T-helper 2 cell treated with Interferon-gamma antibody and Interleukin-4, amounts not matched to agents 100 ng/mL and 5 ng/mL, for 36 hours (primary cell): ENCODE results near the gene MGLL. TPM values are rescaled to one million over a fixed set of nuclear protein-coding genes. Genes with fewer than 3 reads are reported as not detected.
"Not testable (repeated sequence)": the region's sequence is repeated elsewhere in the genome, so short reads cannot be mapped to it uniquely, and the experiment has no call there.

Experiments used
- intact Hi-C: fragments of 100-400 bp; cut with micrococcal nuclease; formaldehyde crosslinking; loops from one replicate; pipeline ENCODE4 v1.15.1; 2023
- total RNA-seq: library from RNA; stranded (reverse); gene quantifications from 2 replicates; pipeline ENCODE4 v1.2.3, GENCODE V29; 2022

Gene MGLL
- total RNA-seq, 1 donor from 2014 or later = 3.8 TPM

- intact Hi-C loops = loop anchor here (5.0 kb wide), 1 partner anchor 115 kb away; no protein-coding TSS in a partner anchor
Measured at GRCh38 chr3:127692501-127693335, 129.6 kb downstream of the MGLL start.

- intact Hi-C loops = loop anchor here (5.0 kb wide), 1 partner anchor 115 kb away; no protein-coding TSS in a partner anchor
Measured at GRCh38 chr3:127691974-127692373, 130.3 kb downstream of the MGLL start.

GRCh38 chr3:127691489-127691888 is 130.8 kb downstream of the MGLL start:
- intact Hi-C loops = loop anchor here (5.0 kb wide), 1 partner anchor 114 kb away; no protein-coding TSS in a partner anchor

GRCh38 chr3:127690823-127691452 is 131.4 kb downstream of the MGLL start:
- intact Hi-C loops = loop anchor here (5.0 kb wide), 1 partner anchor 114 kb away; no protein-coding TSS in a partner anchor

- intact Hi-C loops = loop anchor here (5.0 kb wide), 1 partner anchor 113 kb away; no protein-coding TSS in a partner anchor
Measured at GRCh38 chr3:127690106-127690505, 132.2 kb downstream of the MGLL start.

- intact Hi-C loops = no loop called here
Measured at GRCh38 chr3:127689266-127689860, 133.0 kb downstream of the MGLL start.

GRCh38 chr3:127688416-127689265 is 133.7 kb downstream of the MGLL start:
- intact Hi-C loops = no loop called here

- intact Hi-C loops = no loop called here
Measured at GRCh38 chr3:127688022-127688415, 134.3 kb downstream of the MGLL start.

- intact Hi-C loops = no loop called here
Measured at GRCh38 chr3:127687228-127687737, 135.0 kb downstream of the MGLL start.

- intact Hi-C loops = no loop called here
Measured at GRCh38 chr3:127686512-127686894, 135.8 kb downstream of the MGLL start.

GRCh38 chr3:127685708-127686511 is 136.4 kb downstream of the MGLL start:
- intact Hi-C loops = no loop called here

- intact Hi-C loops = no loop called here
Measured at GRCh38 chr3:127684871-127685707, 137.2 kb downstream of the MGLL start.

- intact Hi-C loops = no loop called here
Measured at GRCh38 chr3:127682561-127682960, 139.8 kb downstream of the MGLL start.

GRCh38 chr3:127682175-127682554 is 140.2 kb downstream of the MGLL start:
- intact Hi-C loops = not testable (repeated sequence)

GRCh38 chr3:127680798-127681221 is 141.5 kb downstream of the MGLL start:
- intact Hi-C loops = no loop called here

GRCh38 chr3:127680146-127680661 is 142.1 kb downstream of the MGLL start:
- intact Hi-C loops = no loop called here

- intact Hi-C loops = no loop called here
Measured at GRCh38 chr3:127679534-127680145, 142.7 kb downstream of the MGLL start.
